Thyroid gland (tissue), 4 donors: ENCODE data around the gene TNNI3. TPM values are rescaled to one million over a fixed set of nuclear protein-coding genes. Genes with fewer than 3 reads are reported as not detected.

ENCODE experiments used
- DNase-seq, 2 donors: peaks; one replicate each; pipeline ENCODE4 v3.0.0-alpha.2; 2019
- H3K27ac ChIP-seq, 3 donors: fragments of 200-600 bp; sonication (generic); 1 replicate in 2 of 3; 2 replicates in 1 of 3; pipeline ENCODE4 v1.5.1; 2016 to 2019; ENCODE audit warnings: mild to moderate bottlenecking in 1 of 3, moderate library complexity in 1 of 3
- H3K27me3 ChIP-seq: fragments of 200-600 bp; sonication (generic); one replicate; pipeline ENCODE4 v1.5.1; 2019
- H3K36me3 ChIP-seq, 2 donors: fragments of 200-600 bp; sonication (generic); one replicate each; pipeline ENCODE4 v1.5.1; 2016 to 2019
- H3K4me1 ChIP-seq, 2 donors: fragments of 200-600 bp; sonication (generic); one replicate each; pipeline ENCODE4 v1.5.1; 2017 to 2019
- H3K4me3 ChIP-seq, 3 donors: fragments of 200-600 bp; sonication (generic); replicated peaks in 1 of 3; 1 replicate in 2 of 3; 2 replicates in 1 of 3; pipeline ENCODE4 v1.5.1; 2016; ENCODE audit warnings: mild to moderate bottlenecking in 1 of 3
- H3K9me3 ChIP-seq: fragments of 200-600 bp; sonication (generic); one replicate; pipeline ENCODE4 v1.5.1; 2017
- CTCF ChIP-seq, 6 experiments: fragments of 200-600 bp in 3 of 6; fragments of 450-650 bp in 3 of 6; sonication (generic) in 3 of 6; IDR thresholded peaks; one replicate each; pipeline ENCODE4 v1.5.1; 2016 to 2019; ENCODE audit warnings: antibody characterized with exemption in 6 of 6, mild to moderate bottlenecking in 2 of 6, inconsistent platforms in 1 of 6, moderate library complexity in 1 of 6
- POLR2A ChIP-seq, 2 donors: fragments of 450-650 bp; IDR thresholded peaks; one replicate each; pipeline ENCODE4 v1.6.1; 2017; ENCODE audit warnings: antibody characterized with exemption in 2 of 2, mild to moderate bottlenecking in 2 of 2, moderate library complexity in 1 of 2
- WGBS, 2 donors: methylation state at CpG; one replicate each; pipeline ENCODE4 v1.1.5; 2017; 5-methylcytosine and 5-hydroxymethylcytosine counted together
- intact Hi-C: fragments of 100-400 bp; cut with DNase I; formaldehyde crosslinking; loops from one replicate; pipeline ENCODE4 v1.15.1; 2023
- microRNA-seq: library from miRNA; unstranded; fragments of <30 nt; microRNA quantifications from one replicate; pipeline ENCODE4, GENCODE V29; 2016
- small RNA-seq: library from RNA; depleted of rRNA; stranded (forward); fragments of <200 nt; gene quantifications from one replicate; pipeline ENCODE3, GENCODE V24; 2016
- total RNA-seq, 4 donors: library from RNA; depleted of rRNA; stranded (reverse); fragments of >200 nt; gene quantifications; one replicate each; pipeline ENCODE4 v1.2.3, GENCODE V29; 2016

The TNNI3 gene
- total RNA-seq, 4 donors from 2014 or later: not detected

- no peak for DNase-seq
- TF ChIP-seq CTCF (IDR thresholded peaks at IDR 0.05) (no peak), POLR2A (IDR thresholded peaks at IDR 0.05) (no peak)
- no peaks in the 10 kb centered on the region for H3K4me1 ChIP-seq
- H3K27ac ChIP-seq: no peak overlapping the region
- intact Hi-C loops: no loop called here
- 87 to 93% methylated on average over 9 of the region's 9 CpGs for WGBS, 2 donors
- no peaks in the 10 kb centered on the region for H3K9me3 ChIP-seq
- no peak overlapping the region for H3K4me3 ChIP-seq
- H3K36me3 ChIP-seq: peaks cover 9 to 15% of the 10 kb centered on the region in 2 donors
- H3K27me3 ChIP-seq: no peaks in the 10 kb centered on the region
Measured at GRCh38 chr19:55103190-55103589, 54.3 kb downstream of the TNNI3 start.

Small RNA genes within 50 kb of the gene (microRNA-seq; reads per million reads assigned to microRNA genes)
- not detected for gene MIR7975

Small RNA genes within 50 kb of the gene (small RNA-seq; reads per million reads assigned to genes)
- not detected for gene MIR7975
- not detected for gene RF01210

Other genes with a start within 250 kb of the TNNI3 start
- gene NLRP7, start 210.2 kb downstream of the TNNI3 start, total RNA-seq: not detected
- gene NLRP2, start 191.4 kb downstream of the TNNI3 start, total RNA-seq: 10 to 100 TPM in 3 of 4 donors, 1 to 10 TPM in 1; 3.1 to 17.6 (median 11.1) TPM
- under 1 TPM in 1 of 4 donors, not detected in 3; 0.78 TPM for gene GP6, start 119.5 kb downstream of the TNNI3 start, total RNA-seq
- 10 to 100 TPM; 35.7 to 44.1 (median 38.3) TPM for gene RDH13, start 94.6 kb downstream of the TNNI3 start, total RNA-seq
- 10 to 100 TPM; 60.6 to 84.8 (median 73.3) TPM for gene EPS8L1, start 81.9 kb downstream of the TNNI3 start, total RNA-seq
- 100 to 1,000 TPM in 1 of 4 donors, 10 to 100 TPM in 3; 40.0 to 110 (median 76.1) TPM for gene PPP1R12C, start 40.1 kb downstream of the TNNI3 start, total RNA-seq
- not detected for gene TNNT1, start 8.5 kb downstream of the TNNI3 start, total RNA-seq
- gene DNAAF3, start 8.9 kb upstream of the TNNI3 start, total RNA-seq: 1 to 10 TPM; 3.3 to 9.1 (median 5.5) TPM
- not detected for gene SYT5, start 22.6 kb upstream of the TNNI3 start, total RNA-seq
- gene PTPRH, start 51.8 kb upstream of the TNNI3 start, total RNA-seq: 1 to 10 TPM in 1 of 4 donors, under 1 TPM in 2, not detected in 1; 0.11 to 2.6 (median 0.54) TPM
- gene TMEM86B, start 71.0 kb upstream of the TNNI3 start, total RNA-seq: 1 to 10 TPM; 1.6 to 5.8 (median 2.9) TPM
- 10 to 100 TPM; 26.1 to 99.8 (median 54.2) TPM for gene PPP6R1, start 101.3 kb upstream of the TNNI3 start, total RNA-seq
- 10 to 100 TPM; 24.2 to 48.4 (median 31.2) TPM for gene HSPBP1, start 122.4 kb upstream of the TNNI3 start, total RNA-seq
- 1 to 10 TPM in 1 of 4 donors, under 1 TPM in 1, not detected in 2; 0.83 to 1.2 TPM for gene BRSK1, start 126.3 kb upstream of the TNNI3 start, total RNA-seq
- gene TMEM150B, start 167.6 kb upstream of the TNNI3 start, total RNA-seq: 1 to 10 TPM in 1 of 4 donors, not detected in 3; 1.3 TPM
- 10 to 100 TPM in 3 of 4 donors, 1 to 10 TPM in 1; 7.5 to 22.0 (median 15.4) TPM for gene KMT5C, start 182.1 kb upstream of the TNNI3 start, total RNA-seq
- gene COX6B2, start 197.0 kb upstream of the TNNI3 start, total RNA-seq: under 1 TPM in 1 of 4 donors, not detected in 3; 0.94 TPM
- not detected for gene GARIN5B, start 205.5 kb upstream of the TNNI3 start, total RNA-seq
- not detected for gene IL11, start 212.7 kb upstream of the TNNI3 start, total RNA-seq
- gene TMEM190, start 219.1 kb upstream of the TNNI3 start, total RNA-seq: not detected
- 10 to 100 TPM in 3 of 4 donors, 1 to 10 TPM in 1; 6.3 to 73.5 (median 31.2) TPM for gene TMEM238, start 226.6 kb upstream of the TNNI3 start, total RNA-seq
- gene RPL28, start 228.2 kb upstream of the TNNI3 start, total RNA-seq: 100 to 1,000 TPM; 156 to 404 (median 205) TPM